Measurements from ENCODE around the gene SLC29A3. TPM values are rescaled to one million over a fixed set of nuclear protein-coding genes. Genes with fewer than 3 reads are reported as not detected.

SLC29A3 gene
- total RNA-seq, 1 experiment from 2014 or later, result 7.6 TPM

DNA sequence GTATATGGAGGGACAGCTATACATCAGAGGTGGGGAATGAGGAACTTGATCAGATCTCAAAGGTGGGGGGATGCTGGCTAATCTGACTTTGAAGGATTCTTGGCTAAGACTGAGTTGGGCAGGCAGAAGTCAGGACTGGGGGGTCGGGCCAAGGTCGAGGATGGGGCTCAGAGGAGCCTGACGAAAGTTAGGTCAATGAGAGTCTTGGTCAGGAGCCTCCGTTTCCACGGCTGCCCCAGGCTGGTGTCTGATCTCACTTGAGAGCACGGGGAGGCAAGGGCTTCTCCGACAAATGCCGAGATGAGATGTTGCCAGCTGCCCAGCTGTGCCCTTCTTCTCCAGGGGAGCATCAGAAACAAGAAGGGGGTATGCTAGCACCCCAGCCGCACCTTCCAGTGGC lies 5.7 kb downstream of the SLC29A3 start:
- Histone ChIP-seq H3K9me3 (ENCODE audit: control insufficient read depth, insufficient read depth, low read depth, low read length) (no peaks in the 10 kb centered on the region), H3K27me3 (ENCODE audit: control insufficient read depth, insufficient read depth, low read length) (no peaks in the 10 kb centered on the region), H3K4me3 (ENCODE audit: low read depth in 2 of 2, low read length in 2 of 2) (no peak overlapping the region), H3K27ac (ENCODE audit: low read length) (no peak overlapping the region), H3K36me3 (ENCODE audit: control insufficient read depth, insufficient read depth, low read length) (no peaks in the 10 kb centered on the region), H3K4me1 (ENCODE audit: control insufficient read depth, insufficient read depth, low read length) (peaks cover 6% of the 10 kb centered on the region; the same call in 1 of the 2 replicates)
- in situ Hi-C loops (cut with HindIII; ENCODE audit: low pct_unique_long_range_greater_than_20kb, low sequenced_read_pairs), result no loop called here
- BruUV-seq (replicated peaks), result no TSS peak
- DNase-seq (ENCODE audit: low read depth, low spot score) (no peak), ATAC-seq (no peak)
- ChIA-PET CTCF (no interaction called here), POLR2A (no interaction called here)
- no peak for TF ChIP-seq REST (IDR thresholded peaks at IDR 0.05; ENCODE audit: insufficient read depth in 1 of 2, low read depth in 2 of 2, low read length in 1 of 2)
- TF ChIP-seq SIN3A (IDR thresholded peaks at IDR 0.05; ENCODE audit: borderline replicate concordance, insufficient read depth, low read depth, low read length), result no peak
- intact Hi-C loops (cut with micrococcal nuclease; ENCODE audit: unreplicated experiment), result no loop called here

DNA sequence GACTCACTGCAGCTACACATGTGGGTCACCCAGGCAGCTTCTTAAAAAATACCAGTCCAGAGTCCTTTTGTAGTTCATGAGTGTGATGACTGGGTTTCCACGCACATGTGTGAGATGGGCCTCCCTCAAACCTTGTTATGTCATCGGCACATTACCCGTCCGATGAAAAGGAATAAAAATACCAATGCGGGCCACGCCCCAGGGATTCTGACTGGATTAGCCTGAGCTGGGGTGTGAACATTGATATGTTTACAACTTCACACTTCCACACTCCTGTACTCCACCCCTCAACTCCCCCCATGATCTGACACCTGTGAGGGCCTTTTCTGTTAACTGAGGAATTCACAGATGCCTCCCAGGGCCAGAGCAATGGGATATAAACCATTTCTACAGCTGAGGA lies 6.2 kb downstream of the SLC29A3 start:
- H3K4me1 ChIP-seq (ENCODE audit: control insufficient read depth, insufficient read depth, low read length), result peaks cover 1% of the 10 kb centered on the region; the same call in 1 of the 2 replicates
- intact Hi-C loops (cut with micrococcal nuclease; ENCODE audit: unreplicated experiment), result no loop called here
- H3K27ac ChIP-seq (ENCODE audit: low read length), result no peak overlapping the region
- no peaks in the 10 kb centered on the region for H3K9me3 ChIP-seq (ENCODE audit: control insufficient read depth, insufficient read depth, low read depth, low read length)
- POLR2A ChIA-PET, result no interaction called here
- in situ Hi-C loops (cut with HindIII; ENCODE audit: low pct_unique_long_range_greater_than_20kb, low sequenced_read_pairs), result no loop called here
- CTCF ChIA-PET, result no interaction called here
- H3K36me3 ChIP-seq (ENCODE audit: control insufficient read depth, insufficient read depth, low read length), result no peaks in the 10 kb centered on the region
- no peak for DNase-seq (ENCODE audit: low read depth, low spot score)
- no TSS peak for BruUV-seq (replicated peaks)
- TF ChIP-seq POLR2AphosphoS5 (IDR thresholded peaks at IDR 0.05; ENCODE audit: low read depth, low read length) (no peak), SIN3A (IDR thresholded peaks at IDR 0.05; ENCODE audit: borderline replicate concordance, insufficient read depth, low read depth, low read length) (no peak), TCF7L2 (IDR thresholded peaks at IDR 0.05; ENCODE audit: low read depth, low read length) (no peak), REST (IDR thresholded peaks at IDR 0.05; ENCODE audit: insufficient read depth in 1 of 2, low read depth in 2 of 2, low read length in 1 of 2) (no peak)
- TF ChIP-seq, protein P1, sequence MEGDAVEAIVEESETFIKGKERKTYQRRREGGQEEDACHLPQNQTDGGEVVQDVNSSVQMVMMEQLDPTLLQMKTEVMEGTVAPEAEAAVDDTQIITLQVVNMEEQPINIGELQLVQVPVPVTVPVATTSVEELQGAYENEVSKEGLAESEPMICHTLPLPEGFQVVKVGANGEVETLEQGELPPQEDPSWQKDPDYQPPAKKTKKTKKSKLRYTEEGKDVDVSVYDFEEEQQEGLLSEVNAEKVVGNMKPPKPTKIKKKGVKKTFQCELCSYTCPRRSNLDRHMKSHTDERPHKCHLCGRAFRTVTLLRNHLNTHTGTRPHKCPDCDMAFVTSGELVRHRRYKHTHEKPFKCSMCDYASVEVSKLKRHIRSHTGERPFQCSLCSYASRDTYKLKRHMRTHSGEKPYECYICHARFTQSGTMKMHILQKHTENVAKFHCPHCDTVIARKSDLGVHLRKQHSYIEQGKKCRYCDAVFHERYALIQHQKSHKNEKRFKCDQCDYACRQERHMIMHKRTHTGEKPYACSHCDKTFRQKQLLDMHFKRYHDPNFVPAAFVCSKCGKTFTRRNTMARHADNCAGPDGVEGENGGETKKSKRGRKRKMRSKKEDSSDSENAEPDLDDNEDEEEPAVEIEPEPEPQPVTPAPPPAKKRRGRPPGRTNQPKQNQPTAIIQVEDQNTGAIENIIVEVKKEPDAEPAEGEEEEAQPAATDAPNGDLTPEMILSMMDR (IDR thresholded peaks at IDR 0.05), result no peak
- no peak overlapping the region for H3K4me3 ChIP-seq (ENCODE audit: low read depth in 2 of 2, low read length in 2 of 2)
- ATAC-seq, result no peak
- H3K27me3 ChIP-seq (ENCODE audit: control insufficient read depth, insufficient read depth, low read length), result no peaks in the 10 kb centered on the region

Data from Panc1 (cell line).